Mononuclear cell (primary cell): ENCODE measurements around the gene SCARF2. TPM values are rescaled to one million over a fixed set of nuclear protein-coding genes. Genes with fewer than 3 reads are reported as not detected.

Experiments
- H3K27me3 ChIP-seq: 2 replicates; pipeline ENCODE4 v1.6.0; 2011; ENCODE audit warnings: low read length, control low read depth; ENCODE audit not compliant: insufficient read depth
- H3K4me1 ChIP-seq: 2 replicates; pipeline ENCODE4 v1.5.1; 2011; ENCODE audit warnings: mild to moderate bottlenecking, low read length, control low read depth; ENCODE audit not compliant: insufficient read depth
- H3K4me3 ChIP-seq: 2 replicates; pipeline ENCODE4 v1.5.1; 2011; ENCODE audit warnings: mild to moderate bottlenecking, low read length, moderate library complexity
- H3K9me3 ChIP-seq: 2 replicates; pipeline ENCODE4 v1.5.1; 2011; ENCODE audit warnings: low read depth, mild to moderate bottlenecking, control low read depth, low read length
- total RNA-seq: library from RNA; depleted of rRNA; stranded (reverse); fragments of >200 nt; gene quantifications from one replicate; pipeline ENCODE4 v1.2.3, GENCODE V29; 2012

SCARF2 gene
- total RNA-seq, 1 donor: 1.6 TPM

- Histone ChIP-seq H3K27me3 (no peaks in the 10 kb centered on the region), H3K9me3 (no peaks in the 10 kb centered on the region), H3K4me1 (peaks cover 49% of the 10 kb centered on the region), H3K4me3 (no peak overlapping the region)
Measured at GRCh38 chr22:20466659-20467379, 29.2 kb upstream of the SCARF2 start.

- Histone ChIP-seq H3K27me3 (no peaks in the 10 kb centered on the region), H3K4me3 (no peak overlapping the region), H3K4me1 (peaks cover 49% of the 10 kb centered on the region), H3K9me3 (no peaks in the 10 kb centered on the region)
Measured at GRCh38 chr22:20465759-20466077, 28.1 kb upstream of the SCARF2 start.

- no peaks in the 10 kb centered on the region for H3K27me3 ChIP-seq
- no peaks in the 10 kb centered on the region for H3K9me3 ChIP-seq
- H3K4me1 ChIP-seq: peaks cover 49% of the 10 kb centered on the region
- H3K4me3 ChIP-seq: no peak overlapping the region
Measured at GRCh38 chr22:20464912-20465758, 27.5 kb upstream of the SCARF2 start.

GRCh38 chr22:20464096-20464614 is 26.5 kb upstream of the SCARF2 start:
- Histone ChIP-seq H3K27me3 (no peaks in the 10 kb centered on the region), H3K9me3 (no peaks in the 10 kb centered on the region), H3K4me3 (no peak overlapping the region), H3K4me1 (peaks cover 49% of the 10 kb centered on the region)

GRCh38 chr22:20463324-20464095 is 25.9 kb upstream of the SCARF2 start:
- Histone ChIP-seq H3K27me3 (no peaks in the 10 kb centered on the region), H3K9me3 (no peaks in the 10 kb centered on the region), H3K4me3 (no peak overlapping the region), H3K4me1 (peaks cover 49% of the 10 kb centered on the region)

GRCh38 chr22:20459862-20460261 is 22.2 kb upstream of the SCARF2 start:
- peaks cover 43% of the 10 kb centered on the region for H3K4me1 ChIP-seq

GRCh38 chr22:20459152-20459542 is 21.5 kb upstream of the SCARF2 start:
- Histone ChIP-seq H3K9me3 (no peaks in the 10 kb centered on the region), H3K27me3 (no peaks in the 10 kb centered on the region), H3K4me1 (peaks cover 43% of the 10 kb centered on the region), H3K4me3 (no peak overlapping the region)

More at GRCh38 chr22:20459862-20460261, 22.2 kb upstream of the SCARF2 start:
- no peak overlapping the region for H3K4me3 ChIP-seq
- H3K9me3 ChIP-seq: no peaks in the 10 kb centered on the region
- no peaks in the 10 kb centered on the region for H3K27me3 ChIP-seq

- peaks cover 41% of the 10 kb centered on the region for H3K4me1 ChIP-seq
Measured at GRCh38 chr22:20458530-20459151, 21.0 kb upstream of the SCARF2 start.

GRCh38 chr22:20457506-20458240 is 20.0 kb upstream of the SCARF2 start:
- H3K9me3 ChIP-seq: no peaks in the 10 kb centered on the region
- H3K4me3 ChIP-seq: no peak overlapping the region
- H3K4me1 ChIP-seq: peaks cover 31% of the 10 kb centered on the region
- no peaks in the 10 kb centered on the region for H3K27me3 ChIP-seq

More at GRCh38 chr22:20458530-20459151, 21.0 kb upstream of the SCARF2 start:
- H3K9me3 ChIP-seq: no peaks in the 10 kb centered on the region
- H3K27me3 ChIP-seq: no peaks in the 10 kb centered on the region
- H3K4me3 ChIP-seq: no peak overlapping the region

- H3K27me3 ChIP-seq: no peaks in the 10 kb centered on the region
- H3K4me1 ChIP-seq: peaks cover 26% of the 10 kb centered on the region
- H3K9me3 ChIP-seq: no peaks in the 10 kb centered on the region
- H3K4me3 ChIP-seq: no peak overlapping the region
Measured at GRCh38 chr22:20456722-20457076, 19.1 kb upstream of the SCARF2 start.

GRCh38 chr22:20456064-20456721 is 18.6 kb upstream of the SCARF2 start:
- H3K4me1 ChIP-seq: peaks cover 26% of the 10 kb centered on the region
- no peaks in the 10 kb centered on the region for H3K27me3 ChIP-seq
- no peak overlapping the region for H3K4me3 ChIP-seq
- H3K9me3 ChIP-seq: no peaks in the 10 kb centered on the region

GRCh38 chr22:20455709-20456063 is 18.1 kb upstream of the SCARF2 start:
- Histone ChIP-seq H3K4me3 (no peak overlapping the region), H3K4me1 (peaks cover 26% of the 10 kb centered on the region), H3K27me3 (no peaks in the 10 kb centered on the region), H3K9me3 (no peaks in the 10 kb centered on the region)

GRCh38 chr22:20453222-20453621 is 15.6 kb upstream of the SCARF2 start:
- Histone ChIP-seq H3K4me1 (peaks cover 26% of the 10 kb centered on the region), H3K4me3 (no peak overlapping the region), H3K27me3 (no peaks in the 10 kb centered on the region), H3K9me3 (no peaks in the 10 kb centered on the region)

- Histone ChIP-seq H3K4me3 (no peak overlapping the region), H3K27me3 (no peaks in the 10 kb centered on the region), H3K9me3 (no peaks in the 10 kb centered on the region), H3K4me1 (peaks cover 26% of the 10 kb centered on the region)
Measured at GRCh38 chr22:20451920-20452319, 14.3 kb upstream of the SCARF2 start.
